Liver (tissue), 9 donors: ENCODE results near the gene TMEM109. TPM values are rescaled to one million over a fixed set of nuclear protein-coding genes. Genes with fewer than 3 reads are reported as not detected.

ENCODE experiments used
- DNase-seq: peaks from one replicate; pipeline ENCODE4 v3.0.0-alpha.2; 2017; ENCODE audit warnings: low spot score
- H3K27ac ChIP-seq, 2 donors: one replicate each; pipeline ENCODE4 v1.7.0; 2013; ENCODE audit warnings: inconsistent platforms in 2 of 2, low read length in 2 of 2, control low read depth in 1 of 2, low read depth in 1 of 2, mild to moderate bottlenecking in 1 of 2
- H3K27me3 ChIP-seq, 4 donors: one replicate each; pipeline versions ENCODE4 v1.6.1 to v1.7.0; 2013; ENCODE audit warnings: low read length in 3 of 4, inconsistent platforms in 1 of 4, mild to moderate bottlenecking in 1 of 4, moderate library complexity in 1 of 4; ENCODE audit not compliant: control insufficient read depth in 4 of 4, insufficient read depth in 4 of 4
- H3K36me3 ChIP-seq, 4 donors: one replicate each; pipeline versions ENCODE4 v1.6.1 to v1.7.0; 2013; ENCODE audit warnings: low read length in 3 of 4, mild to moderate bottlenecking in 3 of 4, low read depth in 1 of 4, moderate library complexity in 1 of 4; ENCODE audit not compliant: control insufficient read depth in 4 of 4, insufficient read depth in 3 of 4
- H3K4me1 ChIP-seq, 4 donors: one replicate each; pipeline versions ENCODE4 v1.6.1 to v1.7.0; 2013; ENCODE audit warnings: low read length in 3 of 4, mild to moderate bottlenecking in 3 of 4, moderate library complexity in 1 of 4; ENCODE audit not compliant: control insufficient read depth in 4 of 4, insufficient read depth in 4 of 4
- H3K4me3 ChIP-seq, 3 donors: one replicate each; pipeline versions ENCODE4 v1.6.1 to v1.7.0; 2013; ENCODE audit warnings: low read length in 3 of 3, control low read depth in 1 of 3, low read depth in 1 of 3, mild to moderate bottlenecking in 1 of 3
- H3K9ac ChIP-seq, 2 donors: one replicate each; pipeline ENCODE4 v1.7.0; 2013; ENCODE audit warnings: low read length in 2 of 2, mild to moderate bottlenecking in 2 of 2, moderate library complexity in 2 of 2, control low read depth in 1 of 2, low read depth in 1 of 2
- H3K9me3 ChIP-seq, 4 donors: one replicate each; pipeline versions ENCODE4 v1.6.1 to v1.7.0; 2013; ENCODE audit warnings: low read length in 3 of 4; ENCODE audit not compliant: control insufficient read depth in 4 of 4
- FOXA2 ChIP-seq: IDR thresholded peaks from 2 replicates; pipeline ENCODE4 v1.6.1; 2016; ENCODE audit warnings: antibody characterized with exemption
- GABPA ChIP-seq, 2 donors: IDR thresholded peaks in 1 of 2; conservative IDR thresholded peaks in 1 of 2; 2 replicates each; pipeline ENCODE4 v1.6.1; 2016; ENCODE audit warnings: antibody characterized with exemption in 2 of 2, mild to moderate bottlenecking in 1 of 2, moderate library complexity in 1 of 2
- HNF4A ChIP-seq, 2 donors: conservative IDR thresholded peaks; 2 replicates each; pipeline ENCODE4 v1.6.1; 2016; ENCODE audit warnings: antibody characterized with exemption in 2 of 2, mild to moderate bottlenecking in 2 of 2
- MAX ChIP-seq: IDR thresholded peaks from 2 replicates; pipeline ENCODE4 v1.6.1; 2016; ENCODE audit warnings: antibody characterized with exemption
- NR2F2 ChIP-seq: IDR thresholded peaks from 2 replicates; pipeline ENCODE4 v1.6.1; 2016; ENCODE audit warnings: antibody characterized with exemption
- RAD21 ChIP-seq, 2 donors: IDR thresholded peaks; 2 replicates each; pipeline ENCODE4 v1.6.1; 2016; ENCODE audit warnings: antibody characterized with exemption in 2 of 2, mild to moderate bottlenecking in 2 of 2
- RXRA ChIP-seq, 2 donors: IDR thresholded peaks; 2 replicates each; pipeline ENCODE4 v1.6.1; 2017 to 2018; ENCODE audit warnings: antibody characterized with exemption in 2 of 2, mild to moderate bottlenecking in 1 of 2
- YY1 ChIP-seq: IDR thresholded peaks from 2 replicates; pipeline ENCODE4 v1.6.1; 2016; ENCODE audit warnings: antibody characterized with exemption, mild to moderate bottlenecking
- ZBTB33 ChIP-seq: IDR thresholded peaks from 2 replicates; pipeline ENCODE4 v1.6.1; 2016; ENCODE audit warnings: antibody characterized with exemption
- WGBS: extraction: QIAGEN DNeasy Blood & Tissue Kit; methylation state at CpG from one replicate; pipeline ENCODE4 v1.1.7; 2013; 5-methylcytosine and 5-hydroxymethylcytosine counted together
- polyA plus RNA-seq, 2 donors: library from polyadenylated mRNA; stranded (reverse) in 1 of 2; unstranded in 1 of 2; fragments of 200-250 nt in 1 of 2; fragments of >200 nt in 1 of 2; fragmentation: Nextera tagmentation in 1 of 2; extraction: Ambion mirVana in 1 of 2; gene quantifications; one replicate each; pipeline versions ENCODE4 v1.2.1 to v1.2.3, GENCODE V29; 2013 to 2015
- total RNA-seq, 2 donors: library from RNA; depleted of rRNA; stranded (reverse); fragments of >200 nt; gene quantifications; one replicate each; pipeline ENCODE4 v1.2.3, GENCODE V29; 2014
- TF ChIP-seq, protein P1 (sequence below): IDR thresholded peaks from 2 replicates; pipeline ENCODE4 v1.6.1; 2016; ENCODE audit warnings: antibody characterized with exemption
- donor health status: healthy.
- donor health status: healthy.
- donor health status: healthy.
- donor health status: healthy.
- donor health status: healthy.

The TMEM109 gene
- total and polyA plus RNA-seq, 4 donors, result 20.6 to 40.3 (median 30.6) TPM

- H3K4me3 ChIP-seq, result peak overlapping the region; percentile 37 to 88 (median 46)
- peaks cover 5 to 23% (median 14%) of the 10 kb centered on the region in 4 donors for H3K4me1 ChIP-seq
- H3K27me3 ChIP-seq, result no peaks in the 10 kb centered on the region
- peak overlapping the region; percentile 77 to 96 for H3K27ac ChIP-seq
- TF ChIP-seq MAX (no peak), HNF4A (conservative IDR thresholded peaks at IDR 0.05) (no peak), RAD21 (IDR thresholded peaks at IDR 0.05) (no peak)
- peaks cover 0 to 5% (median 1%) of the 10 kb centered on the region in 4 donors for H3K36me3 ChIP-seq
- no peak overlapping the region for H3K9ac ChIP-seq
- WGBS, result 15% methylated on average over 86 of the region's 86 CpGs
- DNase-seq, result no peak
- no peaks in the 10 kb centered on the region for H3K9me3 ChIP-seq
Measured at GRCh38 chr11:60950933-60951605, 37.1 kb downstream of the TMEM109 start.

- Histone ChIP-seq H3K4me3 (peak overlapping the region; percentile 6 to 88 (median 46)), H3K9me3 (no peaks in the 10 kb centered on the region), H3K9ac (peak overlapping the region in 1 of 2 donors; percentile 73), H3K27me3 (no peaks in the 10 kb centered on the region), H3K4me1 (peaks cover 5 to 23% (median 14%) of the 10 kb centered on the region in 4 donors), H3K36me3 (peaks cover 0 to 3% (median under 1%) of the 10 kb centered on the region in 4 donors), H3K27ac (peak overlapping the region; percentile 77 to 96)
- TF ChIP-seq GABPA (IDR thresholded peaks at IDR 0.05 in 1 of 2, conservative IDR thresholded peaks at IDR 0.05 in 1 of 2) (no peak), ZBTB33 (no peak), HNF4A (conservative IDR thresholded peaks at IDR 0.05) (no peak), RXRA (IDR thresholded peaks at IDR 0.05) (no peak), NR2F2 (no peak), FOXA2 (no peak), YY1 (no peak)
- TF ChIP-seq, protein P1, sequence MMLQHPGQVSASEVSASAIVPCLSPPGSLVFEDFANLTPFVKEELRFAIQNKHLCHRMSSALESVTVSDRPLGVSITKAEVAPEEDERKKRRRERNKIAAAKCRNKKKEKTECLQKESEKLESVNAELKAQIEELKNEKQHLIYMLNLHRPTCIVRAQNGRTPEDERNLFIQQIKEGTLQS, result no peak
- DNase-seq, result no peak
- 16% methylated on average over 8 of the region's 8 CpGs for WGBS
Measured at GRCh38 chr11:60951606-60951903, 37.6 kb downstream of the TMEM109 start.

DNA sequence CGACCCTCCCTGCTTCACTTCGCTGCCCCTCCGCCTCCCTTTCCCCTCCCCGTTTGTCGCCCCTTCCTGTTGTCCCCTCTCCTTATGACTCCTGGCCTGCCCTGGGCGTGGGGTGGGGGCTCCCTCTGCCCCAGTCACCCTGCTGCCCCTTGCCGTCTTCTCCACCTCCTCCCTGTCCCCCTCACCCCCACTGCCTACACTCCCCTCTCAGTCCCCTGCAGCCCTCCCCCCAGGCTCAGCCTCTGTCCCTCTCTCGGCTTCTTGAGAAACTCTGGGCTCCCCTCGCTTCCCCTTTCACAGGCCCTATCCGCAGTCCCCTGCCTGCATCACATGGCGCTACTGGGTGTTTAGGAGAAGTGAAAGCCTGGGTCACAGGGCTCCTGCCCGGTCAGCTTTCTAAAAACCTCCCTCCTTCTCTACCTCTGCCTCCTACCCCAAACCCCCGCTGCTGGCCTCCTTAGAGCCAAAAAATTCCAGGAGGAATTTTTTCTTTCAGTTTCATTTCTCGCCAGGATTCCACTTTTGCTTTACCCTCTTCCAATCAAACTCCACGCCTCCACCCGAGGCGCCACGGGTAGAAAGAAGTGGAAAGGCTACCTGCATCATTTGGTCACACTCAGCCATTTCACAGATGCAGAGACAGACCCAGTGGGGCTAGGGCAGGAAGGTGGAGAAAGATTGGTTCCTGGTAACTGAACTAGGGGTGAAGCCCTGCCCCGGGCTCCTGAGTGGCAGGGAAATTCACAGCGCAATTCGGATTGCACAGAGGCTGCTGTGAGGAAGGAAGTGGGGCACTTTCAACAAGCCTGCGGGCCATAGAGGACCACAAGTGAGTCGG, 38.2 kb downstream of the TMEM109 start, which contains the start of gene SLC15A3:
TSS of gene SLC15A3 (minus strand) at position 273 of the 838 bp plus-strand sequence. CDS start 625 bp downstream, outside the sequence.
- Histone ChIP-seq H3K4me3 (peak within 1 kb of the TSS; percentile 37 to 88 (median 46)), H3K27ac (peak within 1 kb of the TSS; percentile 77 to 96), H3K36me3 (peaks cover 0 to 3% (median 0%) of the 10 kb centered on the region in 4 donors), H3K27me3 (no peaks in the 10 kb centered on the region), H3K9ac (peak within 1 kb of the TSS; percentile 61 to 73), H3K9me3 (no peaks in the 10 kb centered on the region), H3K4me1 (peaks cover 5 to 23% (median 14%) of the 10 kb centered on the region in 4 donors)
- peak in 1 of 2 donors; percentile 8 for TF ChIP-seq RAD21 (IDR thresholded peaks at IDR 0.05)
- TF ChIP-seq HNF4A (conservative IDR thresholded peaks at IDR 0.05), result no peak
- TF ChIP-seq YY1, result peak; percentile 25
- DNase-seq, result no peak
- WGBS, result 13% methylated on average over 23 of the region's 23 CpGs
